PFSK-1 (cell line): Measurements from ENCODE around the gene STK24.

ENCODE experiments used
- FOXP2 ChIP-seq: optimal IDR thresholded peaks from 2 replicates; pipeline ENCODE3; 2011; ENCODE audit warnings: borderline replicate concordance, control low read depth, inconsistent platforms; ENCODE audit not compliant: insufficient read depth; ENCODE audit errors: extremely low read length, extremely low read depth
- POLR2AphosphoS5 ChIP-seq: IDR thresholded peaks from 2 replicates; pipeline ENCODE4 v1.6.1; 2012; ENCODE audit warnings: low read depth, mild to moderate bottlenecking, control low read depth, low read length, moderate library complexity
- REST ChIP-seq, 2 experiments: IDR thresholded peaks; 2 replicates each; pipeline versions ENCODE4 v1.6.1 to v1.8.0; 2011 to 2012; ENCODE audit warnings: low read depth in 2 of 2, low read length in 2 of 2, control low read depth in 1 of 2, inconsistent platforms in 1 of 2, mild to moderate bottlenecking in 1 of 2, moderate library complexity in 1 of 2; ENCODE audit not compliant: insufficient read depth in 1 of 2
- SIN3A ChIP-seq: IDR thresholded peaks from 2 replicates; pipeline ENCODE4 v1.6.1; 2012; ENCODE audit warnings: mild to moderate bottlenecking, low read length, moderate library complexity, borderline replicate concordance; ENCODE audit not compliant: insufficient read depth
- TAF1 ChIP-seq: IDR thresholded peaks from 2 replicates; pipeline ENCODE4 v1.6.1; 2012; ENCODE audit warnings: low read length, control low read depth, borderline replicate concordance; ENCODE audit not compliant: insufficient read depth

GRCh38 chr13:98580420-98580819 is 3.5 kb upstream of the STK24 start:
- TF ChIP-seq POLR2AphosphoS5, result no peak
- no peak for TF ChIP-seq TAF1
- no peak for TF ChIP-seq REST (IDR thresholded peaks at IDR 0.05; ENCODE audit: insufficient read depth in 1 of 2, low read depth in 2 of 2, low read length in 2 of 2)
- TF ChIP-seq SIN3A, result no peak
- TF ChIP-seq FOXP2, result no peak
